ENCODE results near the gene RCAN3. TPM values are rescaled to one million over a fixed set of nuclear protein-coding genes. Genes with fewer than 3 reads are reported as not detected.
"Not testable (repeated sequence)": the region's sequence is repeated elsewhere in the genome, so short reads cannot be mapped to it uniquely, and the experiment has no call there.

Gene RCAN3
- total RNA-seq, 8 experiments from 2014 or later = 0.51 to 18.0 (median 6.3) TPM

DNA sequence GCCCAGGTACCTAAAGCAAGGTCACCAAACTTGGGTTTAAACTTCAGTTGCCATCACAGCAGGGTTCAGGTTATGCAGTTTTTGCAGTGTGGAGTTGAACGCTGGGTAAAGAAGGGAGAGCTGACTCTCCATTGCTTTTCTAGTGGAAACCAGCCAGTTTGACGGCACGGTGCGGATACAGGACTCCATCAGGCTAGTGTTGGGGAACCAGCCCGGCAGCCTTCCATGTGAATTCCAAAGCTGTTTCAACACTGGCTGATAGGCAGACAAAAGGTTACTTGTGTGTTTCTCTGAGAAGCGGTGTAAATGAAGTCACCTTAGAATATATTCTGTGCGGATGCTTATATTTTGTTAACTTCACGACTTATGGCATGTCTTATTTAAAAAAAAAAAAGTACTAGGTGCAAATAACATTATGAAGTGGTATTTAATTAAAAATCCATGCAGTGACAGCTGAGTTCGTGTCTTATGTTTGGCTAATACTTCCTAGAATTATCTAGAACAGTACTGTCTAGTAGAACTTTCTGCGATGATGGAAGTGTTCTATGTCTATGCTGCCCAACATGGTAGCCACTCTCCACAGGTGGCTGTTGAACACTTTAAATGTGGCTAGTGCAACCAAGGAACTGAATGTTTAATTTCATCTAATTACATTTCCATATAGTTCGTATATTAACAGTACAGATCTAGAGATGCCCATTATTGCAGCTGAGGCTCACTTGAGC, 29.9 kb upstream of the RCAN3 start:
- H3K27ac ChIP-seq = no peak overlapping the region
- H3K4me1 ChIP-seq (replicated peaks in 1 of 2) = peaks cover 12 to 14% of the 10 kb centered on the region in 2 donors
- no peak overlapping the region for H3K4me3 ChIP-seq
- in situ Hi-C loops (cut with MboI; ENCODE audit: low pct_unique_long_range_greater_than_20kb in 2 of 9, low sequenced_read_pairs in 9 of 9, unreplicated experiment in 9 of 9) = no loop called here
- 69 to 97% (median 84%) methylated on average over 4 to 11 of the region's 11 CpGs; no CpG with 5 or more reads in 1 of the 10 experiments for WGBS, 10 experiments
- no peak for ATAC-seq (replicated peaks in 6 of 8)

DNA sequence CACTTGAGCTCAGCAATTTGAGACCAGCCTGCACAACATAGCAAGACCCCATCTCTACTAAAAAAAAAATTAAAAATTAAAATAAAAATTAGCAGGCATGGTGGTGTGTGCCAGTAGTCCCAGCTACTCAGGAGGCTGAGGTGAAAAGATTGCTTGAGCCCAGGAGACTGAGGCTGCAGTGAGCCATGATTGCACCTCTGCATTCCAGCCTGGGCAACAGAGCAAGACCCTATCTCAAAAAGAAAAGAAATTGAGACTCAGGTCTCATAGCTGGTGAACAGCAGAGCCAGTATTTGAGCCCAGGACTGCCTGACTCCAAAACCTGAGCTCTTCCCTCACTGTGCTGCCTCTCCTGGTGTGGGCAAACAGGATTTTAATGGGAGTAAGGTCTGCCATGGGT, 28.4 kb upstream of the RCAN3 start:
- no peak overlapping the region for H3K4me3 ChIP-seq
- in situ Hi-C loops (cut with MboI; ENCODE audit: low pct_unique_long_range_greater_than_20kb in 2 of 9, low sequenced_read_pairs in 9 of 9, unreplicated experiment in 9 of 9) = no loop called here
- ATAC-seq (replicated peaks in 6 of 8) = no peak
- H3K27ac ChIP-seq = no peak overlapping the region
- H3K4me1 ChIP-seq (replicated peaks in 1 of 2) = peaks cover under 1 to 3% of the 10 kb centered on the region in 2 donors

DNA sequence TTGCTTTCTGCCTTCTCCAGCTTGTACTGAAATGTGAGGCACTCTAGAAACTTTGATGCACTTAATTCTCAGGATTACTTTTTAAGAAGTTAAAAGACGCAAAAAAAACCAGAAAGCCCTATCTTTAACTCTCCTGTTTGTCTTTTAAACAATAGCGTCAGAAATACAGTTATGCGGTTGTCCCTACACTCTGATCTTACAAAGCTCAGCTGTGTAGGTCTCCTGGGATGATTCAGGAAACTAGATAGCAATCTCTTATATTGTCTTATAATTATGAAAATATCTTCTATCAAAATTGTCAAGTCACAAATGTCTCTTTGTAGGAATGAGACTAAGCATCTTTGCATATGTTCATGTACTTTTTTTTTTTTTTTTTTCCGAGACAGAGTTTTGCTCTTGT, 26.9 kb upstream of the RCAN3 start:
- no peak overlapping the region for H3K27ac ChIP-seq
- no peaks in the 10 kb centered on the region for H3K4me1 ChIP-seq (replicated peaks in 1 of 2)
- no peak overlapping the region for H3K4me3 ChIP-seq
- in situ Hi-C loops (cut with MboI; ENCODE audit: low pct_unique_long_range_greater_than_20kb in 2 of 9, low sequenced_read_pairs in 9 of 9, unreplicated experiment in 9 of 9) = no loop called here
- no peak for ATAC-seq (replicated peaks in 6 of 8)
- WGBS, 10 experiments = 67 to 97% (median 89%) methylated on average over 1 to 4 of the region's 4 CpGs

DNA sequence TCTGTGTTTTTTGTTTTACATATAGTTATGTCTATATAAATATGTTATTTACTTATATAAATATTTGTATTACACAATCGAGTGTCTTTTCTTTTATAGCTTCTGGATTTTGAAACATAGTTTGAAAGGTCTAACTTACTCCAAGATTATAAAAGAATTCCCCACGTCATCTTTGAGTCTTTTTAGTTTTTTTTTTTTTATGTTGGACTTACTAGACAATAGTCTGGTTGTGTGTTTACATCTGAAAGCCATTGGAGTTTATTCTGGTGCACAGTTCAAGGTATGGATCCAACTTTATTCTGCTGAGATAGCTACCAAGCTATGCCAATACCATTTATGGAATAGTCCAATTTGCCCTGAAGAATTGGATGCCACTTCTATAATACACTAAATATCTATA, 26.1 kb upstream of the RCAN3 start:
- Histone ChIP-seq H3K4me1 (replicated peaks in 1 of 2) (peaks cover 0 to under 1% of the 10 kb centered on the region in 2 donors), H3K4me3 (no peak overlapping the region), H3K27ac (no peak overlapping the region)
- 50 to 91% (median 78%) methylated on average over 2 of the region's 2 CpGs for WGBS, 10 experiments
- no peak for ATAC-seq (replicated peaks in 6 of 8)
- in situ Hi-C loops (cut with MboI; ENCODE audit: low pct_unique_long_range_greater_than_20kb in 2 of 9, low sequenced_read_pairs in 9 of 9, unreplicated experiment in 9 of 9) = no loop called here

DNA sequence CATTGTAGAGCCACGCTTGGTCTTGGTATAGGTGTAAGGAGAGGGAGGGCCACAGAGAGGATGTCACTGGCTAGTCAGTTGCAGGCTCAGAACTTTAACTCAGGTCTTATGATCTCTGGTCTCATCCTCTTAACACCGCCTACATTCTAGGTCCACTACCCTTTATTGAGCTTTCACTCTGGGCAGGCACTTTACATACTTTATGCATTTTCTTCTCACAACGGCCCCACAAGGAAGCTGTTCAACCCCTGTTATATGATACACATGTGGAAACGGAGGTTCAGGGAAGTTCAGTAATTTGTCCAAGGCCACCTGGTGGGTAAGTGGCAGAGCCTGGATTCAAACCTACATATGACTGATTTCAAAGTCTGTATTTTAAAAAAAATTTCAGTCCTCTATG, 25.3 kb upstream of the RCAN3 start:
- ATAC-seq (replicated peaks in 6 of 8) = peak in 3 of 8 experiments; percentile 79 to 93 (median 80)
- no peak overlapping the region for H3K27ac ChIP-seq
- in situ Hi-C loops (cut with MboI; ENCODE audit: low pct_unique_long_range_greater_than_20kb in 2 of 9, low sequenced_read_pairs in 9 of 9, unreplicated experiment in 9 of 9) = no loop called here
- peaks cover 0 to 2% of the 10 kb centered on the region in 2 donors for H3K4me1 ChIP-seq (replicated peaks in 1 of 2)
- 0 to 100% (median 65%) methylated on average over 1 to 4 of the region's 4 CpGs for WGBS, 10 experiments
- H3K4me3 ChIP-seq = no peak overlapping the region

DNA sequence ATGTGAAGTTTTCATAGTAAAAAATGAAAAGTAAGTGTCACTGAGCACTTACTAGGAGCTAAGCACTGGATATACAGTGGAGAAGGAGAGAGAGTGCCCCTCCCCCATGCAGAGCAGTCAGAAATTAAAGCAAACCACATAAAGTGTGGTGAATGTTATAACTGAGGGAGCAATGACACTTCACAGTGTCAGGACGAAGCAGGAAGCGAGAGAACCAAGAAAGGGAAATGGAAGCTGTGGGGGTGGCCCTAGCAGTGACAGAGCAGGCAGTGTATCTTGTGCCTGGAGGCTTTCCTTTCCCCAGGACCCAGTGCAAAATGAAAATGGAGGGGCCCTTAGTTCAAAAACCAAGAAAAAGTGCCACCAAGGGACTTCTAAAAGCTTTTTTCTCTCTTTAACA, 21.5 kb upstream of the RCAN3 start:
- H3K4me1 ChIP-seq (replicated peaks in 1 of 2) = peaks cover 0 to 2% of the 10 kb centered on the region in 2 donors
- H3K4me3 ChIP-seq = no peak overlapping the region
- no peak overlapping the region for H3K27ac ChIP-seq
- in situ Hi-C loops (cut with MboI; ENCODE audit: low pct_unique_long_range_greater_than_20kb in 2 of 9, low sequenced_read_pairs in 9 of 9, unreplicated experiment in 9 of 9) = no loop called here
- peak in 3 of 8 experiments; percentile 23 to 42 (median 29) for ATAC-seq (replicated peaks in 6 of 8)
- 63 to 90% (median 73%) methylated on average over 1 to 2 of the region's 2 CpGs; no CpG with 5 or more reads in 3 of the 10 experiments for WGBS, 10 experiments

DNA sequence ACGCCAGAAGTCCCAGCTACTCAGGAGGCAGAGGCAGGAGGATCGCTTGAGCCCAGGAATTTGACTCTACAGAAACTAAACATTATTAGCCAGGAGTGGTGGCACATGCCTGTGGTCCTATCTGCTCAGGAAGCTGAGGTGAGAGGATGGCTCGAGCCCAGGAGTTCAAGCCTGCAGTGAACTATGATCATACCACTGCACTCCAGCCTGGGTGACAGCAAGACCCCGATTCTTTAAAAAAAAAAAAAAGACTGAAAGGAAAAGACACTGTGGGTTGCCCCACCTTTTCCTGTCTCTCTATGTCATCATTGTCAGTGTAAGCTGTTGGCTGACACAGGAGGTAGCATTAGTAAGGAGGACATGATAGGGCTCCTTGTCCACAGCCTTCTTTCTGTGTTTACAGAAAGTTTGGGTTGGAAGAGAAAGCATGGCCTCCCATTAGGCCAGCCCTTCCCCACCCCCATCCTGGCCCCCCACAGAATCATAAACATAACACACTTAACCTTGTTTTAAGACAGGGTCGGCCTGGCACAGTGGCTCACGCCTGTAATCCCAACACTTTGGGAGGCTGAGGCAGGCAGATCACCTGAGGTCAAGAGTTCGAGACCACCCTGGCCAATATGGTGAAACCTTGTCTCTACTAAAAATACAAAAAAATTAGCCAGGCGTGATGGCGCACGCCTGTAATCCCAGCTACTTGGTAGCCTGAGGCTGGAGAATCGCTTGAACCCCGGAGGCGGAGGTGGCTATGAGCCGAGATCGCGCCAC, 20.6 kb upstream of the RCAN3 start:
- no peak overlapping the region for H3K27ac ChIP-seq
- H3K4me1 ChIP-seq (replicated peaks in 1 of 2) = peaks cover 0 to 2% of the 10 kb centered on the region in 2 donors
- ATAC-seq (replicated peaks in 6 of 8) = peak in 1 of 8 experiments; percentile 28
- no peak overlapping the region for H3K4me3 ChIP-seq
- in situ Hi-C loops (cut with MboI; ENCODE audit: low pct_unique_long_range_greater_than_20kb in 2 of 9, low sequenced_read_pairs in 9 of 9, unreplicated experiment in 9 of 9) = no loop called here
- 25 to 100% (median 84%) methylated on average over 1 to 13 of the region's 16 CpGs; no CpG with 5 or more reads in 1 of the 10 experiments for WGBS, 10 experiments

DNA sequence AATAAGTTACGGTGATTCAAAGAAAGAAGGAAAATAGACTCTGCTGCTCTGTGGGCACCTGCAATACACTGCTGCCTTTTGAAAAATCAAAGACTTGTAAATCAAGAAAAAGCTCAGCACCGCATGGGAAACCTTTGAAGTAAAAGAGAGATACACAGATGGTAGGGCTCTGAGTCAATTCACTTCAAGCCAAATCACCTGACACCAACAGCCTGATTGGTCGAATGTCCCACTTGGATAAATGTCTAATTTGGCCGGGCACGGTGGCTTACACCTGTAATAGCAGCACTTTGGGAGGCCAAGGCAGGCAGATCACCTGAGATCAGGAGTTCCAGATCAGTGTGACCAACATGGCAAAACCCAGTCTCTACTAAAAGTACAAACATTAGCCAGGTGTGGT, 19.2 kb upstream of the RCAN3 start:
- 59 to 100% (median 77%) methylated on average over 1 to 5 of the region's 5 CpGs; no CpG with 5 or more reads in 2 of the 10 experiments for WGBS, 10 experiments
- no peak overlapping the region for H3K4me3 ChIP-seq
- in situ Hi-C loops (cut with MboI; ENCODE audit: low pct_unique_long_range_greater_than_20kb in 2 of 9, low sequenced_read_pairs in 9 of 9, unreplicated experiment in 9 of 9) = no loop called here
- peaks cover 0 to 2% of the 10 kb centered on the region in 2 donors for H3K4me1 ChIP-seq (replicated peaks in 1 of 2)
- H3K27ac ChIP-seq = no peak overlapping the region
- ATAC-seq (replicated peaks in 6 of 8) = no peak

DNA sequence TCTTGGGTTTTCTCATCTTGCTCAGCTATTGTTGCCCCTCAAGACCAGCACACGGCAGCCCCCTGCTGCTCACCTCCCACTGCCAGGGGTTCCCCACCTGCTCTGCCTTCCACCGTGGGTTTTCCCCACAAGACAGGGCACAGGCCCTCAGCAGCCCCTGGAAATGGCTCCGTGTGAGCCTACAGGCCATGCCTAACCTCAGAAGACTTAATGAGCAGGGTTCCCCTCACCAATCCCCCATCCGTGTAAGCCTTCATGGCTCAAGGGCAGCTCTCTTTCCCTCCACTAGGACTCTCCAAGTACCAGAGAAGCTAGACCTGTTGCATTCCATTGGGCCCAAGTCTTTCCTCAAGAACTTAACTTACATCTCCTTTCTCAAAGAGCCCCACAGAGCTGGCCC, 18.4 kb upstream of the RCAN3 start:
- in situ Hi-C loops (cut with MboI; ENCODE audit: low pct_unique_long_range_greater_than_20kb in 2 of 9, low sequenced_read_pairs in 9 of 9, unreplicated experiment in 9 of 9) = no loop called here
- Histone ChIP-seq H3K4me3 (no peak overlapping the region), H3K27ac (no peak overlapping the region), H3K4me1 (replicated peaks in 1 of 2) (peaks cover 0 to 2% of the 10 kb centered on the region in 2 donors)
- whole genome bisulfite sequencing, 10 experiments = 46 to 88% (median 77%) methylated on average over 2 to 4 of the region's 4 CpGs; no CpG with 5 or more reads in 5 of the 10 experiments
- ATAC-seq (replicated peaks in 6 of 8) = no peak

DNA sequence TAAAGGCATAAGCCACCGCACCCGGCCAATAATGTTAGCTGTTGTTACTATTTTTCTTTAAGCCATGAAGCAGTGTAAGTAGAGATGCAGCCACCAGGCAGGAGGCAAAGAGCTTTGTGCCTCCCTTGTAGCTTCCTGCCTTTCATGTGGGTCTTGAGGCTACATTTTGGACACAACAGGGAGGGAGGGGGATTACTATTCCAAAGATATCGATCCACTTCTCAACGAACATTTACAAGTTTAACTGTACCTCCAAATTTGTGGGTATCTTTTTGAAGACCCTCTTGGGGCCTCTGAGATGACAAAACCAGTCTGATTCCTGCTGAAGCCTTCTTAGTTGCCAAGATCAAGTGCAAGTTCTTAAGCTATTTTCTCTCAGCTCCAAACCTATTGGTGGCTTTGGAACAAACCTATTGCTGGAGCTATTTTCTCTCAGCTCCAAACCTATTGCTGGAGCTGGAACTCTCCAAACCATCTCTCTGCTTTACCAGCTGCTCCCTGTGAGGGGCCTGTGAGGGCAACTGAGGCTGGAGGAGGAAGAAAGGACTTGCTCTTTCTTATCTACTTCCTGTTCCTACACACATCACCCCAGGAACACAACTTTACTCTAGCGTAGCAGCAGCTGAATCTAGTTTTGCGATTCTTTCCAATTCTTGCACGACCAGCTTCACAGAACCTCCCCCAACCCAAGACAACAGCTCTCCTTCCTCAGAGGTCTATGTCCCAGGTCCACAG, 16.1 kb upstream of the RCAN3 start:
- Histone ChIP-seq H3K27ac (no peak overlapping the region), H3K4me1 (replicated peaks in 1 of 2) (peaks cover 0 to 2% of the 10 kb centered on the region in 2 donors), H3K4me3 (no peak overlapping the region)
- WGBS, 10 experiments = 75 to 97% (median 85%) methylated on average over 3 to 7 of the region's 7 CpGs; no CpG with 5 or more reads in 2 of the 10 experiments
- in situ Hi-C loops (cut with MboI; ENCODE audit: low pct_unique_long_range_greater_than_20kb in 2 of 9, low sequenced_read_pairs in 9 of 9, unreplicated experiment in 9 of 9) = no loop called here
- no peak for ATAC-seq (replicated peaks in 6 of 8)

DNA sequence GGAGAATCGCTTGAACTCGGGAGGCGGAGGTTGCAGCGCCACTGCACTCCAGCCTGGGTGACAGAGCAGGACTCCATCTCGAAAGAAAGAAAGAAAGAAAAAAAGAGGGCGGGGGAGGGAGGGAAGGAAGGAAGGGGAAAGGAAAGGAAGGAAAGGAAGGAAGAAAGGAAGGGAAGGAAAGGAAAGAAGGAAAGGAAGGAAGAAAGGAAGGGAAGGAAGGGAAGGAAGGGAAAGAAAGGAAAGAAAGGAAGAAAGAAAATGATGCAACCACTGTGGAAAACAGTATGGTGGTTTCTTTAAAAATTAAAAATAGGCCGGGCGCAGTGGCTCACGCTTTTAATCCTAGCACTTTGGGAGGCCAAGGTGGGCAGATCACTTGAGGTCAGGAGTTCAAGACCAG, 15.2 kb upstream of the RCAN3 start:
- H3K4me3 ChIP-seq = no peak overlapping the region
- no peak overlapping the region for H3K27ac ChIP-seq
- WGBS, 10 experiments = 57 to 100% (median 82%) methylated on average over 1 to 6 of the region's 9 CpGs; no CpG with 5 or more reads in 3 of the 10 experiments
- ATAC-seq (replicated peaks in 6 of 8) = no peak
- in situ Hi-C loops (cut with MboI; ENCODE audit: low pct_unique_long_range_greater_than_20kb in 2 of 9, low sequenced_read_pairs in 9 of 9, unreplicated experiment in 9 of 9) = no loop called here
- no peaks in the 10 kb centered on the region for H3K4me1 ChIP-seq (replicated peaks in 1 of 2)

DNA sequence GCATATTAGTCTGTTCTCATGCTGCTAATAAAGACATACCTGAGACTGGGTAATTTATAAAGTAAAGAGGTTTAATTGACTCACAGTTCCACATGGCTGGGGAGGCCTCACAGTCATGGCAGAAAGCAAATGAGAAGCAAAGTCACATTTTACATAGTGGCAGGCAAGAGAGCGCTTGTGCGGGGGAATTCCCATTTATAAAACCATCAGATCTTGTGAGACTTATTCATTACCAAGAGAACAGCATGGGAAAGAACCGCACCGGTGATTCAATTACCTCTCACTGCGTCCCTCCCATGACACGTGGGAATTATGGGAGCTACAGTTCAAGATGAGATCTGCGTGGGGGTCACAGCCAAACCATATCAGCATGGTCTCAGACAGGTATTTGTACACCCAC, 14.5 kb upstream of the RCAN3 start:
- H3K4me1 ChIP-seq (replicated peaks in 1 of 2); H3K27ac ChIP-seq; H3K4me3 ChIP-seq; in situ Hi-C loops (cut with MboI; ENCODE audit: low pct_unique_long_range_greater_than_20kb in 2 of 9, low sequenced_read_pairs in 9 of 9, unreplicated experiment in 9 of 9): not testable (repeated sequence)
- 67 to 91% (median 80%) methylated on average over 2 to 7 of the region's 7 CpGs; no CpG with 5 or more reads in 2 of the 10 experiments for WGBS, 10 experiments
- peak in 1 of 8 experiments; percentile 24 for ATAC-seq (replicated peaks in 6 of 8)

DNA sequence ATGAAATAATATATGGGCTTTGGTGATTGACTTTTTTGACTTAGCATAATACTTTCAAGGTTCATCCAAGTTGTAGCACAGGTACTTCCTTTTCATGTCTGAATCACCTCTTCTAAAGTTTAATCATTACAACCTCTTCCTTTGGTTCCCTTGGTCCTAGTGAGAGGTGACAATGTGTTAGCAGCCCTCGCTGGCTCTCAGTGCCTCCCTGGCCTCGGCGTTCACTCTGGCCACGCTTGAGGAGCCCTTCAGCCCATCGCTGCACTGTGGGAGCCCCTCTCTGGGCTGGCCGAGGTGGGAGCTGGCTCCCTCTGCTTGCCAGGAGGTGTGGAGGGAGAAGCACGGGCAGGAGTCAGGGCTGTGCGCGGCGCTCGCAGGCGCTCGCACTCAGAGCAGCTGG, 13.0 kb upstream of the RCAN3 start:
- no peak for ATAC-seq (replicated peaks in 6 of 8)
- WGBS, 10 experiments = 83 to 95% (median 89%) methylated on average over 1 to 7 of the region's 13 CpGs; no CpG with 5 or more reads in 7 of the 10 experiments
- in situ Hi-C loops (cut with MboI; ENCODE audit: low pct_unique_long_range_greater_than_20kb in 2 of 9, low sequenced_read_pairs in 9 of 9, unreplicated experiment in 9 of 9) = no loop called here
- no peak overlapping the region for H3K27ac ChIP-seq
- H3K4me3 ChIP-seq = no peak overlapping the region
- H3K4me1 ChIP-seq (replicated peaks in 1 of 2) = no peaks in the 10 kb centered on the region

Data from motor neuron (in vitro differentiated cells).